HepG2 (cell line): Measurements from ENCODE around the gene MAPKAPK3. TPM values are rescaled to one million over a fixed set of nuclear protein-coding genes. Genes with fewer than 3 reads are reported as not detected.
A peak's percentile ranks its signal among the peaks of the same experiment; 100 is the strongest.

Source experiments
- ADNP ChIP-seq: sonication (generic); formaldehyde crosslinking; IDR thresholded peaks from 2 replicates; pipeline ENCODE4 v1.4.0; 2020; ENCODE audit warnings: missing genetic modification reagents
- DDIT3 ChIP-seq: sonication (generic); formaldehyde crosslinking; IDR thresholded peaks from 2 replicates; pipeline ENCODE4 v1.4.0; 2020; ENCODE audit warnings: mild to moderate bottlenecking, missing genetic modification reagents
- ETV5 ChIP-seq: IDR thresholded peaks from 2 replicates; pipeline ENCODE4 v1.6.1; 2018; ENCODE audit warnings: missing biosample characterization, missing genetic modification reagents, inconsistent platforms, borderline replicate concordance
- GPBP1L1 ChIP-seq: sonication (generic); formaldehyde crosslinking; IDR thresholded peaks from 2 replicates; pipeline ENCODE4 v1.5.0; 2020; ENCODE audit warnings: mild to moderate bottlenecking, missing genetic modification reagents
- HNRNPLL ChIP-seq: fragments of 200-400 bp; formaldehyde crosslinking; IDR thresholded peaks from 2 replicates; pipeline ENCODE4 v1.6.1; 2017; ENCODE audit warnings: mild to moderate bottlenecking, low read depth, low read length; ENCODE audit not compliant: poor library complexity, severe bottlenecking
- KDM5B ChIP-seq: sonication (generic); formaldehyde crosslinking; IDR thresholded peaks from 2 replicates; pipeline ENCODE4 v1.4.0; 2020; ENCODE audit warnings: missing genetic modification reagents, mild to moderate bottlenecking, borderline replicate concordance
- PHB2 ChIP-seq: fragments of 450-650 bp; IDR thresholded peaks from 2 replicates; pipeline ENCODE4 v1.6.1; 2018; ENCODE audit not compliant: partially characterized antibody
- POLR2AphosphoS2 ChIP-seq: IDR thresholded peaks from 2 replicates; pipeline ENCODE4 v1.6.1; 2011; ENCODE audit warnings: low read depth, low read length, improper control_type of control experiment
- PRDM4 ChIP-seq: sonication (generic); formaldehyde crosslinking; IDR thresholded peaks from 2 replicates; pipeline ENCODE4 v1.9.0; 2021; ENCODE audit warnings: missing genetic modification reagents, borderline replicate concordance
- SMAD3 ChIP-seq: sonication (generic); formaldehyde crosslinking; IDR thresholded peaks from 2 replicates; pipeline ENCODE4 v1.4.0; 2020; ENCODE audit warnings: missing genetic modification reagents
- ZNF619 ChIP-seq: sonication (generic); formaldehyde crosslinking; IDR thresholded peaks from 2 replicates; pipeline ENCODE4 v1.4.0; 2020; ENCODE audit warnings: mild to moderate bottlenecking, missing genetic modification reagents
- ZNF761 ChIP-seq: sonication (generic); formaldehyde crosslinking; conservative IDR thresholded peaks from 2 replicates; pipeline ENCODE4 v1.4.0; 2020; ENCODE audit warnings: mild to moderate bottlenecking, missing genetic modification reagents
- ZSCAN30 ChIP-seq: sonication (generic); formaldehyde crosslinking; IDR thresholded peaks from 2 replicates; pipeline ENCODE4 v1.5.0; 2020; ENCODE audit warnings: mild to moderate bottlenecking, missing genetic modification reagents
- polyA plus RNA-seq, 8 experiments: library from polyadenylated mRNA; depleted of rRNA in 3 of 8; stranded (reverse) in 7 of 8; unstranded in 1 of 8; fragments of >200 nt; fragmentation: Illumina TruSeq in 4 of 8; extraction: Trizol in 4 of 8; gene quantifications; 2 replicates each; pipeline versions ENCODE4 v1.2.1 to v1.2.3, GENCODE V29; 2011 to 2016; ENCODE audit warnings: low read depth in 4 of 8, missing spikeins in 1 of 8, mixed read lengths in 1 of 8; ENCODE audit not compliant: insufficient read depth in 1 of 8
- total RNA-seq, 5 experiments: library from RNA; depleted of rRNA; stranded (reverse); fragments of >200 nt; fragmentation: Illumina TruSeq; extraction: Trizol; gene quantifications; 2 replicates each; pipeline ENCODE4 v1.2.3, GENCODE V29; 2016; ENCODE audit warnings: low read depth in 1 of 5
- TF ChIP-seq, protein P1 (sequence below): sonication (generic); formaldehyde crosslinking; IDR thresholded peaks from 2 replicates; pipeline ENCODE4 v1.4.0; 2020; ENCODE audit warnings: missing genetic modification reagents
- TF ChIP-seq, protein P2 (sequence below): sonication (generic); formaldehyde crosslinking; IDR thresholded peaks from 2 replicates; pipeline ENCODE4 v1.9.0; 2021; ENCODE audit warnings: mild to moderate bottlenecking, missing genetic modification reagents

Gene MAPKAPK3
- total and polyA plus RNA-seq, 2 of the 13 experiments (the other 11 are each of a cell fraction or from before 2014, with no cell fraction given) = 39.9 to 41.2 TPM

- 0 out of 2 replicates have a peak, but pooled peaks have one; percentile 32 for TF ChIP-seq KDM5B (CRISPR knock-in tag)
- no peak for TF ChIP-seq ZSCAN30 (CRISPR knock-in tag)
- TF ChIP-seq ZNF761 = no peak
- no peak for TF ChIP-seq ZNF619 (CRISPR knock-in tag)
- TF ChIP-seq GPBP1L1 (CRISPR knock-in tag) = no peak
- no peak for TF ChIP-seq POLR2AphosphoS2
- TF ChIP-seq PRDM4 (CRISPR knock-in tag) = no peak
- TF ChIP-seq ADNP (CRISPR knock-in tag) = no peak
- peak; percentile 20; the same call in 1 of the 2 replicates for TF ChIP-seq ETV5 (CRISPR knock-in tag)
- TF ChIP-seq DDIT3 (CRISPR knock-in tag) = no peak
- TF ChIP-seq, protein P1, sequence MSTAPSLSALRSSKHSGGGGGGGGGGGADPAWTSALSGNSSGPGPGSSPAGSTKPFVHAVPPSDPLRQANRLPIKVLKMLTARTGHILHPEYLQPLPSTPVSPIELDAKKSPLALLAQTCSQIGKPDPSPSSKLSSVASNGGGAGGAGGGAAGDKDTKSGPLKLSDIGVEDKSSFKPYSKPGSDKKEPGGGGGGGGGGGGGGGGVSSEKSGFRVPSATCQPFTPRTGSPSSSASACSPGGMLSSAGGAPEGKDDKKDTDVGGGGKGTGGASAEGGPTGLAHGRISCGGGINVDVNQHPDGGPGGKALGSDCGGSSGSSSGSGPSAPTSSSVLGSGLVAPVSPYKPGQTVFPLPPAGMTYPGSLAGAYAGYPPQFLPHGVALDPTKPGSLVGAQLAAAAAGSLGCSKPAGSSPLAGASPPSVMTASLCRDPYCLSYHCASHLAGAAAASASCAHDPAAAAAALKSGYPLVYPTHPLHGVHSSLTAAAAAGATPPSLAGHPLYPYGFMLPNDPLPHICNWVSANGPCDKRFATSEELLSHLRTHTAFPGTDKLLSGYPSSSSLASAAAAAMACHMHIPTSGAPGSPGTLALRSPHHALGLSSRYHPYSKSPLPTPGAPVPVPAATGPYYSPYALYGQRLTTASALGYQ (CRISPR knock-in tag) = no peak
- 0 out of 2 replicates have a peak, but pooled peaks have one; percentile 72 for TF ChIP-seq SMAD3 (CRISPR knock-in tag)
- no peak for TF ChIP-seq HNRNPLL
- TF ChIP-seq PHB2 = no peak
- TF ChIP-seq, protein P2, sequence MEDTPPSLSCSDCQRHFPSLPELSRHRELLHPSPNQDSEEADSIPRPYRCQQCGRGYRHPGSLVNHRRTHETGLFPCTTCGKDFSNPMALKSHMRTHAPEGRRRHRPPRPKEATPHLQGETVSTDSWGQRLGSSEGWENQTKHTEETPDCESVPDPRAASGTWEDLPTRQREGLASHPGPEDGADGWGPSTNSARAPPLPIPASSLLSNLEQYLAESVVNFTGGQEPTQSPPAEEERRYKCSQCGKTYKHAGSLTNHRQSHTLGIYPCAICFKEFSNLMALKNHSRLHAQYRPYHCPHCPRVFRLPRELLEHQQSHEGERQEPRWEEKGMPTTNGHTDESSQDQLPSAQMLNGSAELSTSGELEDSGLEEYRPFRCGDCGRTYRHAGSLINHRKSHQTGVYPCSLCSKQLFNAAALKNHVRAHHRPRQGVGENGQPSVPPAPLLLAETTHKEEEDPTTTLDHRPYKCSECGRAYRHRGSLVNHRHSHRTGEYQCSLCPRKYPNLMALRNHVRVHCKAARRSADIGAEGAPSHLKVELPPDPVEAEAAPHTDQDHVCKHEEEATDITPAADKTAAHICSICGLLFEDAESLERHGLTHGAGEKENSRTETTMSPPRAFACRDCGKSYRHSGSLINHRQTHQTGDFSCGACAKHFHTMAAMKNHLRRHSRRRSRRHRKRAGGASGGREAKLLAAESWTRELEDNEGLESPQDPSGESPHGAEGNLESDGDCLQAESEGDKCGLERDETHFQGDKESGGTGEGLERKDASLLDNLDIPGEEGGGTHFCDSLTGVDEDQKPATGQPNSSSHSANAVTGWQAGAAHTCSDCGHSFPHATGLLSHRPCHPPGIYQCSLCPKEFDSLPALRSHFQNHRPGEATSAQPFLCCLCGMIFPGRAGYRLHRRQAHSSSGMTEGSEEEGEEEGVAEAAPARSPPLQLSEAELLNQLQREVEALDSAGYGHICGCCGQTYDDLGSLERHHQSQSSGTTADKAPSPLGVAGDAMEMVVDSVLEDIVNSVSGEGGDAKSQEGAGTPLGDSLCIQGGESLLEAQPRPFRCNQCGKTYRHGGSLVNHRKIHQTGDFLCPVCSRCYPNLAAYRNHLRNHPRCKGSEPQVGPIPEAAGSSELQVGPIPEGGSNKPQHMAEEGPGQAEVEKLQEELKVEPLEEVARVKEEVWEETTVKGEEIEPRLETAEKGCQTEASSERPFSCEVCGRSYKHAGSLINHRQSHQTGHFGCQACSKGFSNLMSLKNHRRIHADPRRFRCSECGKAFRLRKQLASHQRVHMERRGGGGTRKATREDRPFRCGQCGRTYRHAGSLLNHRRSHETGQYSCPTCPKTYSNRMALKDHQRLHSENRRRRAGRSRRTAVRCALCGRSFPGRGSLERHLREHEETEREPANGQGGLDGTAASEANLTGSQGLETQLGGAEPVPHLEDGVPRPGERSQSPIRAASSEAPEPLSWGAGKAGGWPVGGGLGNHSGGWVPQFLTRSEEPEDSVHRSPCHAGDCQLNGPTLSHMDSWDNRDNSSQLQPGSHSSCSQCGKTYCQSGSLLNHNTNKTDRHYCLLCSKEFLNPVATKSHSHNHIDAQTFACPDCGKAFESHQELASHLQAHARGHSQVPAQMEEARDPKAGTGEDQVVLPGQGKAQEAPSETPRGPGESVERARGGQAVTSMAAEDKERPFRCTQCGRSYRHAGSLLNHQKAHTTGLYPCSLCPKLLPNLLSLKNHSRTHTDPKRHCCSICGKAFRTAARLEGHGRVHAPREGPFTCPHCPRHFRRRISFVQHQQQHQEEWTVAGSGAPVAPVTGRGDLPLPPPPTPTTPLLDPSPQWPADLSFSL (CRISPR knock-in tag) = no peak
These were observed 44.8 kb upstream of the MAPKAPK3 start (continued) for GRCh38 chr3:50572158-50572557.
